Activated CD8-positive, alpha-beta memory T cell treated with anti-CD3 and anti-CD28 coated beads, Interleukin-2, amount 50 U/mL, for 1 hour (primary cell): Measurements from ENCODE around the gene LSM5.

ENCODE experiments used
- DNase-seq: peaks from one replicate; pipeline ENCODE4 v3.0.0-alpha.2; 2020; ENCODE audit errors: extremely low read depth

LSM5 gene

DNA sequence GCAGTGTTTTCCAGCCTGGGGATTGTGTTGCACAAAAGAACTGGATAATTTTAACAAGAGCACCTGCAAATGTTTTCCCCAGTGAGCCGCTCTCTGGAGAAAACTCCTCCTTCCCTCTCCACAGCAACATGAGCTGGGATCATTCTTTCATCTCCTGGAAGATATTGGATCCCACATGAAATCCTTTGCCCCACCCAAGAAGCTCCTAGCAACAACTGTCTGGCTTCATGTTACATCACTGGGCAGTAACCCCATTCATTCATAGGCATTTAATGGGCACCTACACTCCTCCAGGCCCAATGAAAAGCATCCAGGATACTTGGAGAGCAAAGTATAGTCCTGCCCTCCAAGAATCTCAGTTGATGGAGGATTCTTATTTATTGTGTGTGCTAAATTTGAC is 27.2 kb downstream of the LSM5 start:
- no peak for DNase-seq

DNA sequence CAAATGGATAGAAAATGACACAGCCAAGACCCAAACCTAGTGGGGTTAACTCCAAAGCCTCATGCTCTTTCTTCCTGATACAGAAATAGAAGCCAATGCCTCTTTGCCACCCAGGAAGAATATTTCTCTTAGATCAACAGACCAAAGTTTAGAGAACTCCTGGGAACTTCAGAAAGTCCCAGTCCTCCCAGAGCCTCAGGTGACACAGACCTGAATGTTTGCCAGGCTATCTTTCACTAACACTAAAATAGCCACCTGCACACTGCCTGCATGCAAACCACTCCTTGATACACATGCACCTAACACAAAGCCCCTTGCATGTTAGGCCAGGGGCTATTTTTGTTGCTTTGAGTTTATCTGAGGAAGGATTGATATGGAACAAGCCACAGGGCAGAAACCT is 27.7 kb downstream of the LSM5 start:
- no peak for DNase-seq

DNA sequence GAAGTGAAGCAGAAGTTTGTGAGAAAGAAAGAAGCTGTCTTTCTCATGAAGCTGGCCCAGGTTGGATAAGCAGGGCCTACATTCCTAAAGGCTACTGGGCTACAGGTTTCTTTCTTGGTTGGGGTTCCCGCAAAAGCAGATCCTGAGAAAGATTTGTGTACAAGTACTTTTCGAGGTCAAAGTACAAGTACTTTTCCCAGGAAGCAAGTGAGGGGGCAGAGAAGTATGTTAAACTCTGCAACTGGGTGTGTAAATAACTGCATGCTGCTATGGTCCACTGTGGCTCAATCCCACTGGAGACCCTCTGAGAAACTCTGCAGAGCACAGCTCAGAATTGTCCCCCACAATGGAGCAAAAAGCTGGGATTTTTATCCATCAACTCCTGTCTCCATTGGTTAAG is 28.7 kb downstream of the LSM5 start:
- DNase-seq = no peak

DNA sequence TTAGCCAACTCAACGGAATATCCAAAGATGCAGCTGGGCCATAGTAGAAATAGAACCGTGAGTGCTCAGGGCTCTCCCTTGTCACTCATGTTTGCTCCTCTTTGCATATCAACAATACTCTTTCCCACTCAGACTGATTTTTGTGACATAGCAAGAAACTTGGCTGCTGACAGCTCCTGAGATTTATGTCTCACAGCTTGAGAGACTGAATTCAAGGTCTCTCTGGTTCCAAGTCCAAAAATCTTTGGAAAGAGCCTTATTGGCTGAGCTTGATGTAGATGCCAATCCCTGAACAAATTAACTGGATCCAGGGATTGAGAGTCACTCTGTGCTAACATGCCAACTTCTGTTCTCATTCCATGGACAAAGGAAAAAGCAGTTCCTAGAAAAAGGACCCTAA is 30.4 kb downstream of the LSM5 start:
- DNase-seq = no peak

DNA sequence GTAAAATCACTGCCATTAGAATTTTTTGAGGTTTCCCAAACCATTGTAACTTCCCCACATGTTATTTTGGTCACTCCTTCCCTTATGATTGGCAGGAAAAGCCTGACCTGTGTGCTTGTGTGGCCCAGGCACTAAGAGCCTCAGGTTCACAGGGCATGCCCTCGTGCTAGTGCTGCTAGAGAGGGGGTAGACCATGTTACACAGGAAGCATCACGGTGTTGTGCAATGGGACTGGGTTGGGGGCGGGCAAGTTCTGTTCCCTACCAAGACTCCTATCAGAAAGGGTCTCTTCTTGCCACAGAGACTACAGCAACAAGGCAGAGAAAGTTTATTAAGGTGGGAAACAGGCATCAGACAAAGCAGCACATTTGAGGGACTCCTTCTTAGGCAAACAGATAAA is 32.2 kb downstream of the LSM5 start:
- DNase-seq = no peak

DNA sequence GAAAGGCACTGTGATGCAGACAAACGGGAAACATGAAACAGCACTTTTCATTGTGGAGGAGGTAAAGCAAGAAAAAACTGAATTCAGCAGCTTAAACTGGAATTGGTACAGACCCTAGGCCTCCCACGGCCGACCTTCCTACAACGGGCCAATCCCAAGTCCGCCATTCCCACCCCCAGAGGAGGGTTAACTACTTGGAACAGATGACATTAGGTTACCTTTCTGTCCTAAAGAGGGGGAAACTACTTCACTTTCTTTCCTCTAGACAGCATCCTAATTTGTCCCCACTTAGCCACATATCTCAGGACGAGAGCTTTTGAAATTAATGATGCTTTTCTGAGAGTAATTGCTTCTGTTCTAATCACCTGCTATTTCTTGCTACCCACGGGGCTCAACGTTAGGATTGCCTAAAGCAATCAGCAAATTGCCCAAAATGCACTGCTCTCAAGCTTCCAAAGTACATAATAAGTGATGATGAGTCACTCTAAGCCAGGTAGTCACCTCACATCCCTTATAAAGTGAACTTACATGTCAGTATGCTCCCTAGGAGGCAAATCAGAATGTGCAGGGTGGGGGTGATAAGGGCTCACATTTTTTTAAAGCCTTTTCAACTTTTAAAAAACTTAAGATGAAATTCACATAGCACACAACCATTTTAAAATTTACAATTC is 36.7 kb downstream of the LSM5 start:
- DNase-seq = no peak

DNA sequence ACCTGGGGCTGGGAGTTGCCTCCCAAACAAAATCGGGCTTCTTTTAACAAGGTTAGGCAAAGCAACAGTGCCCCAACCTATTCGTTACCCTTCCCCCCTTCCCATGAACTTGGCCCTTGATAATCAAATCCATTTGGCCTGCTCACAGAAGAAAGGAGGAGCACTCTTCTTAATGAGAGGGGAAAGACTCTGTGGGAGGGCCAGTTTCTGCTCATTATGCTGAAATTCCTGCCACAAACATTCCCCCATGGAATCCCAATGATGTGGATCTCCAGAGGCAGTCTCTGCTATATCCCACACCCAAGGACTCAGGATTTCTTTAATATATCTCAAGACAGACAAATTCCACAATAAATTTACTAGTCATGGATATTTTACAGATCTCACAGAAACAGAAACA is 43.0 kb downstream of the LSM5 start:
- DNase-seq = no peak

DNA sequence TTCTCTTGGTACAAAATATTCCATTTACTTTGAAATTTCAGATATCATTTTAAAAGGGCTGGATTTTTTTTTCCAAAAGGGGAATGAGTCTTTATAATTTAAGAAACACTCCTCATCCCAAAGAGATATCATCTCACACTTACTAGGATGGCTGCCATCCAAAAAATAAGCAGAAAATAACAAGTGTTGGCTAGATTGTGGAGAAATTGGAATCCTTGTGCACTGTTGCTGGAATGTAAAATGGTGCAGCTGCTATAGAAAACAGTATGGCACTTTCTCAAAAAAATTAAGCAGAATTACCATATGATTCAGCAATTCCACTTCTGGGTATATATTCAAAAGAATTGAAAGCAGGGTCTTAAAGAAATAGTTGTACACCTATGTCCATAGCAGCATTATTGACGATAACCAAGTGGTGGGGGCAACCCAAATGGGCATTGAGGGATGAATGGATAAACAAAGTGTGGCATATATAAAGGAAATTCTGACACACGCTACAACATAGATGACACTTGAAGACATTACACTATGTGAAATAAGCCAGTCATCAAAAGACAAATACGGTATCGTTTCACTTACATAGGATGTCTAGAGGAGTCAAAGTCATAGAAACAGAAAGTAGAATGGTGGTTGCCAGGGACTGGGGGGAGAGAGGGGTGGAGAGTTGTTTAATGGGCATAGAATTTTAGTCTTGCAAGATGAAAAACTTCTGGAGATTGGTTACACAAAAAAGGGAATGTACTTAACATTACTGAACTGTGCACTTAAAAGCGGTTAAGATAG is 53.8 kb downstream of the LSM5 start:
- DNase-seq = no peak
